DND-41 (cell line): Measurements from ENCODE around the gene PHLDB2.
A peak's percentile ranks its signal among the peaks of the same experiment; 100 is the strongest.

Experiments
- ATAC-seq: fragments of 200-7000 bp; cut with Tn5 transposase; 3 replicates; pipeline ENCODE4 v1.9.1; 2021; ENCODE audit warnings: low read depth; ENCODE audit not compliant: insufficient read depth
- DNase-seq: peaks from one replicate; pipeline ENCODE4 v3.0.0-alpha.2; 2020
- H2AFZ ChIP-seq: 2 replicates; pipeline ENCODE4 v1.6.0; 2012; ENCODE audit warnings: low read depth, low read length
- H3K27ac ChIP-seq: 2 replicates; pipeline ENCODE4 v1.5.1; 2012; ENCODE audit warnings: low read length, inconsistent platforms
- H3K27me3 ChIP-seq: fragments of 200-600 bp; sonication (generic); 2 replicates; pipeline ENCODE4 v1.6.0; 2012; ENCODE audit warnings: low read length, mild to moderate bottlenecking, inconsistent platforms; ENCODE audit not compliant: insufficient read depth, poor library complexity
- H3K36me3 ChIP-seq: 2 replicates; pipeline ENCODE4 v1.5.1; 2012; ENCODE audit warnings: low read length, inconsistent platforms; ENCODE audit not compliant: insufficient read depth
- H3K4me1 ChIP-seq: 2 replicates; pipeline ENCODE4 v1.5.1; 2012; ENCODE audit warnings: mild to moderate bottlenecking, low read length; ENCODE audit not compliant: insufficient read depth
- H3K4me2 ChIP-seq: 2 replicates; pipeline ENCODE4 v1.6.0; 2012; ENCODE audit warnings: mild to moderate bottlenecking, moderate library complexity, low read length, inconsistent platforms; ENCODE audit not compliant: insufficient read depth
- H3K4me3 ChIP-seq, 2 experiments: fragments of 200-600 bp in 1 of 2; shearing (Covaris generic) in 1 of 2; 2 replicates each; pipeline ENCODE4 v1.5.1; 2012 to 2016; ENCODE audit warnings: inconsistent platforms in 2 of 2, low read length in 2 of 2, mild to moderate bottlenecking in 2 of 2, low read depth in 1 of 2, moderate library complexity in 1 of 2
- H3K79me2 ChIP-seq: 2 replicates; pipeline ENCODE4 v1.6.0; 2012; ENCODE audit warnings: low read length, inconsistent platforms; ENCODE audit not compliant: insufficient read depth
- H3K9ac ChIP-seq: 2 replicates; pipeline ENCODE4 v1.6.0; 2012; ENCODE audit warnings: low read depth, mild to moderate bottlenecking, inconsistent platforms, low read length, moderate library complexity
- H3K9me3 ChIP-seq: 2 replicates; pipeline ENCODE4 v1.5.1; 2012; ENCODE audit warnings: low read length, moderate library complexity, mild to moderate bottlenecking, inconsistent platforms; ENCODE audit not compliant: insufficient read depth, severe bottlenecking
- H4K20me1 ChIP-seq: 2 replicates; pipeline ENCODE4 v1.6.0; 2012; ENCODE audit warnings: low read length; ENCODE audit not compliant: insufficient read depth
- CTCF ChIP-seq: IDR thresholded peaks from 2 replicates; pipeline ENCODE4 v1.5.1; 2012; ENCODE audit warnings: borderline replicate concordance, low read length, moderate library complexity, mild to moderate bottlenecking; ENCODE audit not compliant: poor library complexity, severe bottlenecking; ENCODE audit errors: extremely low read depth
- EZH2 ChIP-seq: IDR thresholded peaks from 3 replicates; pipeline ENCODE4 v1.6.1; 2012; ENCODE audit warnings: borderline replicate concordance, low read depth, mild to moderate bottlenecking, moderate library complexity, low read length, inconsistent platforms; ENCODE audit not compliant: severe bottlenecking

The PHLDB2 gene

DNA sequence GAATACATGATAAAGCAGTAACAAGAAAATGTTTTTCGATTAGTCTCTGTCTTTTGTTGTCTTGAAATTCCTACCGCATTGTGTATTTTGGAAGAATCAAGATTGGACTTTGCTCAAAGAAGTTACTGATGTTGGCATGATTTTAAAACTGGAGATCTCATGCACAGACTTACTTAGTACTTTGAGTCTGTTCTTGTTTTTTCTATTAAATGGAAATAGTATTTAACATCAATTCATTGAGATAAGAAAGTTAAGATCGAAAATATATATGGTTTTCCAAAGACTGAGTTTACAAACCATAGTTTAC, 122.3 kb downstream of the PHLDB2 start:
- H4K20me1 ChIP-seq: peaks cover 8% of the 10 kb centered on the region; the same call in 1 of the 2 replicates
- H3K4me1 ChIP-seq: peaks cover 35% of the 10 kb centered on the region
- H3K4me3 ChIP-seq: peak overlapping the region; percentile 5 to 91; a peak in 2 of 4 replicates
- H3K79me2 ChIP-seq: peaks cover 67% of the 10 kb centered on the region
- ATAC-seq (no peak), DNase-seq (no peak)
- H3K36me3 ChIP-seq: peaks cover 40% of the 10 kb centered on the region
- no peaks in the 10 kb centered on the region for H3K9me3 ChIP-seq
- H3K9ac ChIP-seq: peak overlapping the region; percentile 89; the same call in 1 of the 2 replicates
- H3K27me3 ChIP-seq: no peaks in the 10 kb centered on the region
- peak overlapping the region; percentile 25; the same call in 1 of the 2 replicates for H3K27ac ChIP-seq
- no peak for TF ChIP-seq EZH2
- no peak for TF ChIP-seq CTCF
- H2AFZ ChIP-seq: no peak overlapping the region
- H3K4me2 ChIP-seq: peak overlapping the region; percentile 67

GRCh38 chr3:111984636-111985298, 125.7 kb downstream of the PHLDB2 start:
- TF ChIP-seq EZH2: no peak
- TF ChIP-seq CTCF: no peak
- H3K4me1 ChIP-seq: peaks cover 28% of the 10 kb centered on the region

DNA sequence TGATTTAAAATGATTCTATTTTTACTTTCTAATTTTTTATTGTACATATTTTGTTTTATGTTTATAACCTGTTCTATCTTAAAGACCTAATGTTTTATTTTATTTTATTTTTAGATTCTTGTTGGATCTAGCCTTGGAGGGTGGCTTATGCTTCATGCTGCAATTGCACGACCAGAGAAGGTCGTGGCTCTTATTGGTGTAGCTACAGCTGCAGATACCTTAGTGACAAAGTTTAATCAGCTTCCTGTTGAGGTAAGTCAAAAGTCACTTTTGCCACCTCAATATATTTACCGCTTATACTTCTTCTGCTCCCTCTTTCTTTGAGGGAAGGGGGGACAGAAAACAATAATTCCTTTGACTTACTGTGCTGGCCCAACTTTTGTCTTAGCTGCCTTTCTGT, 127.7 kb downstream of the PHLDB2 start:
- Histone ChIP-seq H3K4me2 (no peak overlapping the region), H3K9me3 (no peaks in the 10 kb centered on the region), H4K20me1 (peaks cover 4% of the 10 kb centered on the region; the same call in 1 of the 2 replicates), H3K27ac (no peak overlapping the region), H3K27me3 (no peaks in the 10 kb centered on the region), H3K9ac (no peak overlapping the region), H3K4me1 (peaks cover 8% of the 10 kb centered on the region; the same call in 1 of the 2 replicates), H3K36me3 (peaks cover 78% of the 10 kb centered on the region), H3K79me2 (peaks cover 47% of the 10 kb centered on the region), H3K4me3 (no peak overlapping the region), H2AFZ (no peak overlapping the region)
- DNase-seq (no peak), ATAC-seq (no peak)
- TF ChIP-seq CTCF (no peak), EZH2 (no peak)

More at GRCh38 chr3:111984636-111985298, 125.7 kb downstream of the PHLDB2 start:
- Histone ChIP-seq H3K27ac (no peak overlapping the region), H3K79me2 (peaks cover 68% of the 10 kb centered on the region), H3K36me3 (peaks cover 69% of the 10 kb centered on the region), H3K9ac (no peak overlapping the region), H3K4me3 (no peak overlapping the region), H3K27me3 (no peaks in the 10 kb centered on the region), H4K20me1 (peaks cover 8% of the 10 kb centered on the region; the same call in 1 of the 2 replicates), H2AFZ (no peak overlapping the region), H3K4me2 (no peak overlapping the region), H3K9me3 (no peaks in the 10 kb centered on the region)
- no peak for ATAC-seq
- DNase-seq: no peak
